WI38 (cell line): Measurements from ENCODE around the gene EFNA4.

ENCODE experiments used
- H3K4me3 ChIP-seq: 2 replicates; pipeline ENCODE4 v1.5.1; 2011; ENCODE audit warnings: low read depth, mild to moderate bottlenecking, control low read depth, low read length
- TF ChIP-seq, protein P1 (sequence below): IDR thresholded peaks from 2 replicates; pipeline ENCODE4 v1.5.1; 2012; ENCODE audit warnings: low read depth, mild to moderate bottlenecking, control low read depth, low read length

EFNA4 gene

DNA sequence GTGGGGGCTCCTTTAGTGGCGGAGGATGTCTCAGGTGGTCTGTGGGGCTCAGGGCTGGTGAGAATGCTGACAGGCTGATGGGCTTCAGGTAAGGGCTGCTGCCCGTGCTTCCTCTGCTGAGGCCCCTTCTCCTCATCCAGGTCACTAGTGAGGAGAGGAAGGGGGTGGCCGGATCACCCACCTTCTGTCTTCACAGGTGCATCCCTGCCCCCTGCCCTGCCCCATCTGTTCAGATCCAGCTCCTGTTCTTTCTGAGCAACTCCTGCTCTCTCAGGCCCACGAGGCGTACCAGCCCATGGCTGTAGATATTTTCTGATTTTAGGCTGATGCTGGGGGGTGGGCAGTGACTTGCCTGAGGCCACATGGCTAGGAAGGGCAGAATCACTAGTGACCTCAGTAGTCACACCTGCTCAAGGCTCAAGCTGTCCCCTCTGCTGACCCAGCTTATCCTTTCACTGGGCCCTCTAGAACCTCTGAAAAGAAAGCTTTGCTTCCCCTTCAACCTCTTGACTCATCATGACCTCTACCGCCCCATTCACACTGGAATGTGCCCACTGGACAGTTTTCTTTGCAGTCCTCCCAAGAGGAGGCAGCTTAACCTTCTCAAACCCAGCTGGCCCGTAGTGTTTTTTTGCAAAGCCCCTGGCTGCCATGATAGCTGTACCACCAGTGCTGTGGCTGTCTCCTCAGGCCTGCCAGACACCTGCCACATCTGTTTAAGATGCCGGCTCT lies 44.8 kb upstream of the EFNA4 start:
- TF ChIP-seq, protein P1, sequence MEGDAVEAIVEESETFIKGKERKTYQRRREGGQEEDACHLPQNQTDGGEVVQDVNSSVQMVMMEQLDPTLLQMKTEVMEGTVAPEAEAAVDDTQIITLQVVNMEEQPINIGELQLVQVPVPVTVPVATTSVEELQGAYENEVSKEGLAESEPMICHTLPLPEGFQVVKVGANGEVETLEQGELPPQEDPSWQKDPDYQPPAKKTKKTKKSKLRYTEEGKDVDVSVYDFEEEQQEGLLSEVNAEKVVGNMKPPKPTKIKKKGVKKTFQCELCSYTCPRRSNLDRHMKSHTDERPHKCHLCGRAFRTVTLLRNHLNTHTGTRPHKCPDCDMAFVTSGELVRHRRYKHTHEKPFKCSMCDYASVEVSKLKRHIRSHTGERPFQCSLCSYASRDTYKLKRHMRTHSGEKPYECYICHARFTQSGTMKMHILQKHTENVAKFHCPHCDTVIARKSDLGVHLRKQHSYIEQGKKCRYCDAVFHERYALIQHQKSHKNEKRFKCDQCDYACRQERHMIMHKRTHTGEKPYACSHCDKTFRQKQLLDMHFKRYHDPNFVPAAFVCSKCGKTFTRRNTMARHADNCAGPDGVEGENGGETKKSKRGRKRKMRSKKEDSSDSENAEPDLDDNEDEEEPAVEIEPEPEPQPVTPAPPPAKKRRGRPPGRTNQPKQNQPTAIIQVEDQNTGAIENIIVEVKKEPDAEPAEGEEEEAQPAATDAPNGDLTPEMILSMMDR = no peak
- no peak overlapping the region for H3K4me3 ChIP-seq

- TF ChIP-seq, protein P1 = no peak
- H3K4me3 ChIP-seq = no peak overlapping the region
Measured at GRCh38 chr1:155019377-155020245, 43.9 kb upstream of the EFNA4 start.

DNA sequence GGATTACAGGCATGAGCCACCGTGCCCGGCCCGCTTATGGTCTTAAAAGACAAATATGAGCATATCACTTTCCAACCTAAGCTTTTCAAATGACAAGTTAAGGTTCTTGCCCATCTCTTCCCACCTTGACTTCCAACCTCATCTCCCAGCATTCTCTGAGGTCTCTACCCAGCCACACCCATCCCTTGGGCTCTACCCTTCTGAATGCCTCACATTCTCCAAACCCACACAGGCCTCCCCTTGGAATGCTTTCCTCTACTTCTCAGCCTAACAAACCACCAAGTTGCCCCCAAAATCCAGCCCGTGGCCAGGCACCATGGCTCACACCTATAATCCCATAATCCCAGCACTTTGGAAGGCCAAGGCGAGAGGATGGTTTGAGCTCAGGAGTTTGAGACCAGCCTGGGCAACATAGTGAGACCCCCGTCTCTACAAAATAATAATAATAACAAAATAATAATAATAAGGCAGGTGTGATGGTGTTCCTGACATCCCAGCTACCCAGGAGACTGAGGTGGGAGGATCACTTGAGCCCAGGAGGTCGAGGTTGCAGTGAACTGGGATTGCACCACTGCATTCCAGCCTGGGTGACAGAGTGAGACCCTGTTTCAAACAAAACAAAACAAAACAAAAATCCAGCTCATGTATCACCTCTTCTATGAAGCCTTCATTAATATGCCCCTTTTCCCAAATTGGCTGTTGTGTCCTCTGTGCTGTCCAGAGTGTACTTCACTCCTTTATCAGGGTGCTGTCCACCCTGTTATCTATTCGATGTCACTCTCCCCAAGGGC lies 41.2 kb upstream of the EFNA4 start:
- H3K4me3 ChIP-seq = no peak overlapping the region
- TF ChIP-seq, protein P1 = no peak

DNA sequence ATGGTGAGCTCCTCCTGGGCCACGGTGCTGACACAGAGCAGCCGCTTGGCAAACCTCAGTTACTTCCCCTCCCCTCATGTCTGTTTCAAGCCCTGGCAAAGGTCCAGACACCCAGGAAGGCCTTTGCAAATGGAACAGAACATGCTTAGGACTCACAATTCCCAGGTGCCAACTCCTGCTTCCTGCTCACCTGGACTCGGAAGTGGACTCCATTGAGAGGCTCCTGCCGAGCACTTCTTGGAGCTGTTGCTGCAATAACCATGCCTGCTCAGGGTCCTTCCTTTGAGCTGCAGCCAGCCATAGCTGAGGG lies 40.7 kb upstream of the EFNA4 start:
- TF ChIP-seq, protein P1 = no peak
- no peak overlapping the region for H3K4me3 ChIP-seq

- TF ChIP-seq, protein P1 = no peak
- H3K4me3 ChIP-seq = no peak overlapping the region
Measured at GRCh38 chr1:155023627-155024026, 39.9 kb upstream of the EFNA4 start.

GRCh38 chr1:155024315-155024714 lies 39.2 kb upstream of the EFNA4 start:
- TF ChIP-seq, protein P1 = no peak
- H3K4me3 ChIP-seq = no peak overlapping the region
